ENCODE results near the gene ATP6V0C.

- no peak for TF ChIP-seq POLR2AphosphoS5 (IDR thresholded peaks at IDR 0.05)
- TF ChIP-seq, protein P1, sequence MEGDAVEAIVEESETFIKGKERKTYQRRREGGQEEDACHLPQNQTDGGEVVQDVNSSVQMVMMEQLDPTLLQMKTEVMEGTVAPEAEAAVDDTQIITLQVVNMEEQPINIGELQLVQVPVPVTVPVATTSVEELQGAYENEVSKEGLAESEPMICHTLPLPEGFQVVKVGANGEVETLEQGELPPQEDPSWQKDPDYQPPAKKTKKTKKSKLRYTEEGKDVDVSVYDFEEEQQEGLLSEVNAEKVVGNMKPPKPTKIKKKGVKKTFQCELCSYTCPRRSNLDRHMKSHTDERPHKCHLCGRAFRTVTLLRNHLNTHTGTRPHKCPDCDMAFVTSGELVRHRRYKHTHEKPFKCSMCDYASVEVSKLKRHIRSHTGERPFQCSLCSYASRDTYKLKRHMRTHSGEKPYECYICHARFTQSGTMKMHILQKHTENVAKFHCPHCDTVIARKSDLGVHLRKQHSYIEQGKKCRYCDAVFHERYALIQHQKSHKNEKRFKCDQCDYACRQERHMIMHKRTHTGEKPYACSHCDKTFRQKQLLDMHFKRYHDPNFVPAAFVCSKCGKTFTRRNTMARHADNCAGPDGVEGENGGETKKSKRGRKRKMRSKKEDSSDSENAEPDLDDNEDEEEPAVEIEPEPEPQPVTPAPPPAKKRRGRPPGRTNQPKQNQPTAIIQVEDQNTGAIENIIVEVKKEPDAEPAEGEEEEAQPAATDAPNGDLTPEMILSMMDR (IDR thresholded peaks at IDR 0.05) = no peak
Measured at GRCh38 chr16:2470603-2471015, 43.1 kb upstream of the ATP6V0C start.
